NCI-H748 treated with DMSO at 0.1 percent for 48 hours (cell line): Measurements from ENCODE around the gene SEC14L2.
"Not testable (repeated sequence)": the region's sequence is repeated elsewhere in the genome, so short reads cannot be mapped to it uniquely, and the experiment has no call there.

Source experiments
- DNase-seq: peaks from one replicate; lab custom pipeline; 2025; lab: John Stamatoyannopoulos, UW

SEC14L2 gene

DNA sequence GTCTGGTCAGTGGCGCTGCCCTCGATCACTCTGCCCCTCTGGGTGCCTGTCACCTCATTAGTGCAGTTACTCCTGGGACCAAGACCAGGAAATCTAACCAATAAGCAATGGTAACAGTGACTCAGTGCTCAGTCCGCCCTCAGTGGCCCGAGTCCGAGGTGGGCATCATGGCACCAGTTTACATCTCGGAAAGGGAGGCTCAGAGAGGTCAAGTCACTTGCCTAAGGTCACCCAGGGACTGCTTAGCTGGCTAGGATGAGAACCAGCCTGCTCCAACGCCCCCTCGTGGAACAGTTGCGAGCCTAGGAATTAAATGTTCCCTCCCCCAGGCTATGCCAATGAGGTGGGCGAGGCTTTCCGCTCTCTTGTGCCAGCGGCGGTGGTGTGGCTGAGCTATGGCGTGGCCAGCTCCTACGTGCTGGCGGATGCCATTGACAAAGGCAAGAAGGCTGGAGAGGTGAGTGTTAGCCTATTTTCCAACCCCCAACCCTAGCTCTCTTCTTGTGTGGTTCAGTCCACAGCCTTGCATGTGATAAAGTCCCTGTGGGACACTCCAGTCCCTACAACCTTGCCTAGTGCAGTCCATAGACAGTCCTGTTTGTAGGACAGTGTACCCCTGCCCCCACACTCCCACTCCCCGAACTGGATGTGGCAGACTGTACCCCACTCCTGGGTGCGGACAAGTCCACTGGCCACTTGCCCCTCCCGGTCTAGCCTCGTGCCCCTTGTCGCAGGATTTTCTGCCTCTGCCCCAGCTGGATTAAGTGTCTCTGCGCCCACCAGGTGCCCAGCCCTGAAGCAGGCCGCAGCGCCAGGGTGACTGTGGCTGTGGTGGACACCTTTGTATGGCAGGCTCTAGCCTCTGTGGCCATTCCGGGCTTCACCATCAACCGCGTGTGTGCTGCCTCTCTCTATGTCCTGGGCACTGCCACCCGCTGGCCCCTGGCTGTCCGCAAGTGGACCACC, 29.9 kb downstream of the SEC14L2 start:
- peak; percentile 59 for DNase-seq

DNA sequence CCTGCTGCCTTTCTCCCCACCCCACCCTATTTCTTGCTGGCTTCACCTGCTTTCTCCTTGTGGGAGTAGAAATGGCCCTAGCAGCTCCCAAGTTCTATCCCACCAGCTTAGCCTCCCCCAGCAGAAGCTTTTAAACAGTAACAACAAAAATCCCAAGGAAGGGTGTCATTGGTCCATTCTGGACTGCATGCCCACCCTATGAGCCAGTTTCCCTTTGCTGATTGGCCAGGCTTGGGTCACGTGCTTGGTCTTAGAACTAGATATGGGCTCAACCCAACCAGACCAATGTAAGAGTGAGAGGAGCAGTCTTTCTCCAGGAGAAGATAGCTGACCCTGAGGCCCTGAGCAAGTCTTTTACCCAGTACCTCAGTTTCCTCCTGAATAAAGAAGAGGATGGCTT, 31.1 kb downstream of the SEC14L2 start:
- DNase-seq, result no peak

DNA sequence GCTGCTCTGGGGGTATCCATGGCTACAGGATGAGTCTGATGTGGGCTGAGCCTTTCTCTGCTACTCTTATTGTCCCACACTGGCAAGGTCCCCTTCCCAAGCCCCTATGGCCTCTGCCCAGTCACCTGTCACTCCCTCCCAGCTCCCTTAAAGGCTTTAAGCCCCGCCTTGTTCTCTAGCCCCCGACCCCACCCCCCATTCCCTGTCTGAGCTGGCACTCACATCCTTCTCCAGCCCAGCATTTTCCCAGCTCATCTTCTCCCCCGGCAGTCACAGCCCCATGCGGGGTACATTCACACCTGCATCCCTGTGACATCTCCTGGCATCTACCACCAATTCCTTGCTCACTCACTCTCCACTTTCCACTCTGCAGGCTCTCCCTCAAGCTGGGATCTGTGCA, 33.1 kb downstream of the SEC14L2 start:
- DNase-seq, result no peak

DNA sequence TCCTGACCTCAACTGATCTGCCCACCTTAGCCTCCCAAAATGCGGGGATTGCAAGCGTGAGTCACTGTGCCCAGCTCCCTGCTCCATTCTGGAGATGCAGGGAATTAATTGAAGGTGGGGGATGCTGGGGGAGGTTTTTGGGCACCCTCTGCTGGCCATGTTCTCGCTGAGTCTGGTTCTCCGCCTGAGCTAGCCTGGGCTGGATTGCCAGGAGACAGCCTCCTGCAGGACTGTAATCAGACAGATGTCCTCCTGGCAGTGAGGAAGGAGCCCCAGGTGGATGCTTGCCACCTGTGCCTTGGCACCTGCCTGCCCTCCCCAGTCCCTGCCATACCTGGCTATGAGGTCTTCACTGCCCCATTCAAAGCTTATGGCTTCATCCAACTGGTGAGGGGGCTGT, 34.1 kb downstream of the SEC14L2 start:
- no peak for DNase-seq

DNA sequence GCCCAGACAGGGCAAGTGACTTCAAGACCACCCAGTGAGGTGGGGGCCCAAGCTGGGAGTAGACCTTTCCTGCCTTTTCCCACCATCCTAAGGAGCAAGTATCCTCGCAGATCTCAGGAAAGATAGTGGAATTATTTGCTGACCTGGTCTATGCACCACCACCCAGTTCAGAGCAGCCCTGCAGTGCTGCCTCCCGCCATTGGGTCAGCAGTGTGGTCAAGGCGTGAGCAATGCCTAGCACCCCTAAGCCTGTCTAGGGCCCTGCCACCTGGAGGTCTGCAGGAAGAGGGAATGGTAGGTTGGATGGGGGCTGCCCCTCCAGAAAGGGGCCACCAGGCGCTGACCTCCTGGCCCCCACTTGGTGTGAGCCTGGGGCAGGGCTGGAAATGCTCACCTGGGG, 35.3 kb downstream of the SEC14L2 start:
- DNase-seq, result no peak

DNA sequence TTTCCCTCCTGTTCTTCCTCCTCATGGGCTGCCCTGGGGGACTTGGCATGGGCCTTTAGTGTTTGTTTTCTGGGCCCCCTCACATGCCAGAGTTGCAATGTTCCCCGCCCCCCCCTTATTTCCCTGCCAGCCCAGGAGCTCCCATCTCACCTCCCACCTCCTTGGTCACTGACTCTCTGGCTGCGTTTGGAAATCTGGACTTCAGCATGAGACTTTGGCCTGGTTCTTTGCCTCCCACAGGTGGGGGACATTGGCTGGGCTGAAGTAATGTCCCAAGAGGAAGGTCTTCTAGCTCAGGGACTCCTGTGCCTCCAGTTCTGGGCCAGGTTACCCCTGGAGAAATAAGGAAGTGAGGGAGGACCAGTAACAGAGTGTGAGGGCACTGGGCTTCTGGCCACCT, 35.7 kb downstream of the SEC14L2 start:
- DNase-seq, result no peak

DNA sequence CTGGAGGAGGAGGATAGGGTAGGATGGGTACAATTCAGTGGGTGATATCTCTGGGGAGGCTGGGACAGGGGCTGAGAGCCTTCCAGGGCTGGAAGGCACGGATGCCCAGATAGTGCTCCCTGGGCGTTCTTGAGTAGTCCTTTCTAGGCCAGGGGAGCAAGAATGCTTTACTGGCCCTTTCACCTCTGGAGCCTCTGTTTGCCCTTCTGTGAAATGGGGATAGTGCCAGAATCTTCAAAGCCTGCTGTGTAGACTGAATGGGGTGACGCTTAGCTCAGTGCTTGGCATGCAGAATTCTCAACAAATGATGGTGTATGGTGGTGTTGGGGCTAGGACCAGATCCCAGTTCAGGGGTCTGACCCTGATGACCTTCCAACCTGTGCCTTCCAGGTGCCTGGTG, 36.4 kb downstream of the SEC14L2 start:
- no peak for DNase-seq

DNA sequence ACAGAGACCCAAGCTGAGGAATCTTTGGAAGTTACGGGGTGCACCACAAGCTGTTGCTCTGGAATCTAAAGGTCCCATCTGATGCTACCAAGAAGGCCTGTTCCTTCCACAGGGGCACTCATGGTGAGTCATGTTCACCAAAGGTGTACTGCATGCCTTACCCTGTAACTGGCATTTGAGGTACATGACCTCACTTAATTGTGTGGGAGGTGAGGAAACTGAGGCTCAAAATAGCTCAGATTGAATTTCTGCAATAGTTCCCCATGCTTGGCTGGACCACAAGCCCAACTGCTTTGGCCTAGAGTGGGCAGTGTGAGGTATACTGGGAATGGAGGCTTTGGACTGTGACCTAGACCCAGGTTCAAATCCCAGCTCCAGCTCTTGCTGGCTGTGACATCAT, 37.0 kb downstream of the SEC14L2 start:
- DNase-seq, result no peak

DNA sequence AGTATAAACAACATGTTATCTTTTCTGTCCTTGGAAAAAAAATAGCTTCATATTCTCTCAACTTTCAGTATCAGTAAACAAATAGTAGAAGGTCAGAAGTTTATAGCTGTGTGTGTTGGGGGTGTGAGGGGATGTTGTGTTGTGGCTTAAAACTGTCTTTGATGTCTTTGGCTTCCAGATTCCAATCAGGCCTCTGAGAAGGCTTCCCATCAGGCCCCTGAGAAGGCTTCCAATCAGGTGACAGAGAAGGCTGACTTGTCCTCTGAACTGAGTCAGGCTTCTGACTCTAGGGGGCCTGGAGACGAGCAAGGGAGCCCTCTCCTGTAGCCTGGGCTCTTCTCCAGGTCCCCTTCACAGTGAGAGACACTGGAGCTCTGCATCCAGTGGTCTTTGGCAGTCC, 38.0 kb downstream of the SEC14L2 start:
- no peak for DNase-seq

DNA sequence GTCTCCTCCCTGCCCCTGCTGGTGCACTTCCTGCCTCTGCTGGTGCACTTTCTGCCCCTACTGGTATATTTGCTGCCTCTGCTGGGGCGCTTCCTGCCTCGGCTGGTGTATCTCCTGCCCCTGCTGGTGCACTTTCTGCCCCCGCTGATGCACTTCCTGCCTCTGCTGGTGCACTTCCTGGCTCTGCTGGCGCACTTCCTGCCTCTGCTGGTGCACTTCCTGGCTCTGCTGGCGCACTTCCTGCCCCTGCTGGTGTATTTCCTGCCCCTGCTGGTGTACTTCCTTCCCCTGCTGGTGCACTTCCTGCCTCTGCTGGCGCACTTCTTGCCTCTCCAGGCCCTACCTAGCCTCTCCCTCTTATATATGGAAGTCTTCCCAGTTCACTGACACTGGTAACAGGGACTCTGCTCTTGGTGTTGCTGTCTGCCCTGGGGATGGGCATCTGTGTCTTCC, 38.9 kb downstream of the SEC14L2 start:
- DNase-seq, result no peak

DNA sequence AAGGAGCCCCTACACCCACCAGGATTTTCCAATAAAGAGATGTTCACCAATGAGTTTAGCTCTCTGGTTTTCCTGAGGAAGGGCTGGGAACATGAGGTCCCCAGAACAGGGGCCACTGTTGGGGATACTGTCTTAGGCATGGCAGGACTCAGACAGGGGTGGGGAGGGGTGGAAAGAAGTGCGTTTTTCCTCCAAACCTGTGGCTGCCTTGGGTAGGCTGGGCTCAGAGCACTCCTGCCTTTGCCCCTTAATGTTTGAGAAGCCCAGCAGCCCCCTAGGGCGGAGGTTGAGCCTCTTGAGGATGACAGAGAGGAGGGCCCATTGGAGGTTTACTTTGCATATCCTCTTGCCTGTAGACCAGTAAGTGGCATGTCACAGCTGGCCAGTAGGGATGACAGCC, 39.4 kb downstream of the SEC14L2 start:
- no peak for DNase-seq

DNA sequence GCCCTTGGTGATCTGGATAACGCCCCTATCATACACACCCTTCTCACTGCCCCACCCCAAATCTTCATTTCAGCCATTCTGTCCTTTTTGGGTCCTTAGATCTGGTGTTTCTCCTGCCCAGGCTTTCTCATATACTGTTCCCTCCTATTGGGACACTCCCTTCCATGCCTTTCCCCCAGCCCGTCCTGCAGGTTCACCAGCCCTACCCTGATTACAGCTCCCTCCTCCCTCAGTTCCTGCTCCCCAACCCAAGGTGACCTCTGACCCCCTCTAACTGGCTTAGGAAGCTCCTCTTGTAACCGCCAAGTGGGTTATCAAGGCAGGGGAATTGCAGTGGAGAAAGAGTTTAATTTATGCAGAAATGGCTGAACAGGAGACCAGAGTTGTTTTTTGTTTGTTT, 41.7 kb downstream of the SEC14L2 start:
- no peak for DNase-seq

DNA sequence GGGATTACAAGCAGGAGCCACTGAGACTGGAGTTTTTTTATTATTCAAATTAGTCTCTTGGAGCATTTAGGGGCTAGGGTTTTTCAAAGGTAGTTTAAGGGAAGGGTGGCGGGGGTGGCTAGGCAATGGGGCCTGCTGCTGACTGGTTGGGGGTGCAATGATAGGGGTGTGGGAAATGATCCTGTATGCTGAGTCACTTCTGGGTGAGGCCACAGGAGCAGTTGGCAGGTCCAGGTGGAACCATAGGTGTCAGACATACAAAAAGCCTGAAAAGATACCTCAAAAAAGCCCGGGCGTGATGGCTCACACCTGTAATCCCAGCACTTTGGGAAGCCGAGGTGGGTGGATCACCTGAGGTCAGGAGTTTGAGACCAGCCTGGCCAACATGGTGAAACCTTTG, 42.4 kb downstream of the SEC14L2 start:
- no peak for DNase-seq

DNA sequence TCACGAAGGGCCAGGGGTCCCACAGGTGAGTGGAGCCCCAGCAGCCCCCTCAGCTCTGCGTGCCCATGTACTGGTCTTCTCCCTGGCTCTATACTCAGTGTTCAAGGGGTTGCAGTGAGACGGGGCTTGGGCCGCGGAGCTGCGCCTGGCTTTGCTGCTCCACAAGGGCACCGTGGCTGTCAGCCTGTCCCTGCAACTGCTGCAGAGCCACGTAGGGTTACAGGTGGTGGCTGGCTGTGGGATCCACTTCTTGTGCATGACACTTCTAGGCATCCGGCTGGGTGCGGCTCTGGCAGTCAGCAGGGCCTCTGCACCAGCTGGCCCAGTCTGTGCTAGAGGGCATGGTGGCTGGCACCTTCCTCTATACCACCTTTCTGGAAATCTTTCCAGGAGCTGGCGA, 43.0 kb downstream of the SEC14L2 start:
- DNase-seq, result no peak

DNA sequence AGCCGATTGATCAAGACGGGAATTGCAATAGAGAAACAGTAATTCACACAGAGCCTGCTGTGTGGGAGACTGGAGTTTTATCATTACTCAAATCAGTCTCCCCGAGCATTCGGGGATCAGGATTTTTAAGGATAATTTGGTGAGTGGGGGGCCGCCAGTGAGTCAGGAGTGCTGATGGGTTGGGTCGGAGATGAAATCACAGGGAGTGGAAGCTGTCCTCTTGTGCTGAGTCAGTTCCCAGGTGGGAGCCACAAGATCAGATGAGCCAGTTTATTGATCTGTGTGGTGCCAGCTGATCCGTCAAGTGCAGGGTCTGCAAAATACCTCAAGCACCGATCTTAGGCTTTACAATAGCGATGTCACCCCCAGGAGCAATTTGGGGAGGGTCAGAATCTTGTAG, 44.3 kb downstream of the SEC14L2 start:
- no peak for DNase-seq

DNA sequence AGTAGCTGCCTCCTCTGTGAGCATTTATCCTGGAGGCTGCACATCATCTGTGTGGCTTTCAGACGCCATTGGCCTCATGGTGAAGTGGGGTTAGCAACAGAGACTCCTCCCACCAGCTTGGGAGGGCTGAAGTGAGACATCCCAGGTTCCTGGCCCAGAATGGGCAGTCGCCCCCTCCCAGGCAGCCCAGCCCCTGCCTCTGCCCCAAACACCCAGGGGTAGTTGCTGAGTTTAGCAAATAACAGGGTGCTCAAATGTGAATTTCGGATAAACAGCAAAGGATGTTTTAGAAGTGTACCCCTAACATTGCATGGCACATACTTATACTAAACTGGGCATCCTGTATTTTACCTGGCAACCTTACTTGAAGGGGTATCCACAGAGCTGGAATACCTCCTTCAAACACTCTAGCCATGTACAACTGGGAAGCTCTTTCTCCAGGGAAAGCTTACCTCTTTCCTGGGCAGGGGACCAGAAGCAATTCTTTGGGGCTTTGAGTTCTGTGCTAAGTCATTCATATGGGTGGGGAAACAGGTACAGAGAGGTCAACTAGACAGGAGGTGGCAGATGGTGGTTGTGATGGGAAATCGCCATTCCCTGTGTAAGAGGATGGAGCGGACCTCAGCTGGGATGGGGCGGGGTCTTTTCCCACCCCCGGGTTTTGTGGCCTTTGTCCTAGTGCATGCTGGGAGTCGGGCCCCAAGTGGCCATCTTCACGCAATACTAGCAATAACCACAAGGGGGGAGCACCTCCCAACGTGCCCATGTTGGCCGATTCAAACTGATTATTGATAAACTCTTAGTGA, 48.0 kb downstream of the SEC14L2 start:
- DNase-seq, result peak; percentile 45

DNA sequence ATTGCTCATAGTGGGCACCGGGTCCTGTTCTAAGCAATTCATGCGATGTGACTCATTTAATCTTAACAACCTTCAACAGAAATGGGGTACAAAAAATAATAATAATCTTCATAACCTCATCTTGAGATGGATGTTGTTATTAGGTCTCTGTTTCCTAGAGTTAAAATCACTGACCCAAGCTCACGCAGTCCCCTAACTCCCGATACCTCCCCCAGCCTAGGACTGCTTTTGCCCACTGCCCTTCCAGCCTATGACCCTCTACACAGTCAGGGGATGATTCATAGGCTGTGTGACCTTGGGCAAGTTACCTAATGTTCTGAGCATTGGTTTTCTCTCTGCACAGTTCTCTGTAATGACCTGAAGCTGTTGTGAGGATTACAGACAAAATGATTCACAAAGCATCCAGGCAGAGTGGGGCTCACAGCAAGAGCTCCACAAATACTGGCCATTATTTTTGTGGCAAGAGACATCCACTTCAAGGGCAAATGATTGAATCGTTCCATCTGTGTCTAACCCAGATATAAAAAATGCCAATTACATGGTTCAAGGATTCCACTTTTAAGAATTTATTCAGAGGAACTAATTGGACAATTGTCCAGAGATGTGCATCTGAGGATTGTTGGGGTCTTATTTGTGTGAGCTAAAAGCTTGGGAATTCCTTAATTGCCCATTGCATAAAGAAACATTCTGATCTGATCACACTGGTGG, 48.8 kb downstream of the SEC14L2 start:
- DNase-seq, result no peak

DNA sequence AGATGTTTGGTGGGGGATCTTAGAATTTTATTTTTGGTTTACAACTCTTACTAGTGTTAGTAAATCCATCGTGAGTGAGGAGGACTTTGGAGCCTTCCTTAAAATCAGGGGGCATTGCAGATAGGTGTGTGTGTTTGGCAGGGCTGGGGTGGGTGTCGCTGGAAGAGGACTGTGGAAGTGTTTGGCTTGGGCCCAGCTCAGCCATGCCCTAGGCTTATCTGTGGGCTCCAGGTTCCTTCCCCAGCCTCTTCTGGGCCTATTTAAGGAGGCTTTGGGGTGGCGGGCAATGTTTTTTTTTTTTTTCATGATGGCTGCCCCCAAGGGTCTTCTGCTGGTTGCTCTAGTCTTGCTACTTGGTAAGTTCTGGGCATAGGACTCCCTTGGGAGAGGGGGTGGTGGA, 50.8 kb downstream of the SEC14L2 start:
- no peak for DNase-seq

DNA sequence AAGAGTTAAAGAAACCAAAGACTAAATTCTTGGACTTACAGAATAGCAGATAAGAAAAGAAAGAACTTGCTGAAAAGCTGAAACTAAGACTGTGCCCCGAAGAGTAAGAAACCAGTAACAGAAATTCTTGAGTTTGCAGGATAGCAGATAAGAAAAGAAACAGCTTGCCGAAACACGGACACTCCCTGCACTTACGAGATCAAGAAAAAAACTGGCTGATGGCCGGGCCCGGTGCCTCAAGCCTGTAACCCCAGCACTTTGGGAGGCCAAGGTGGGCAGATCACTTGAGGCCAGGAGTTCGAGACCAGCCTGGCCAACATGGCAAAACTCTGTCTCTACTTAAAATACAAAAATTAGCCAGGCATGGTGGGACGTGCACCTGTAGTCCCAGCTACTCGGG, 54.7 kb downstream of the SEC14L2 start:
- not testable (repeated sequence) for DNase-seq

DNA sequence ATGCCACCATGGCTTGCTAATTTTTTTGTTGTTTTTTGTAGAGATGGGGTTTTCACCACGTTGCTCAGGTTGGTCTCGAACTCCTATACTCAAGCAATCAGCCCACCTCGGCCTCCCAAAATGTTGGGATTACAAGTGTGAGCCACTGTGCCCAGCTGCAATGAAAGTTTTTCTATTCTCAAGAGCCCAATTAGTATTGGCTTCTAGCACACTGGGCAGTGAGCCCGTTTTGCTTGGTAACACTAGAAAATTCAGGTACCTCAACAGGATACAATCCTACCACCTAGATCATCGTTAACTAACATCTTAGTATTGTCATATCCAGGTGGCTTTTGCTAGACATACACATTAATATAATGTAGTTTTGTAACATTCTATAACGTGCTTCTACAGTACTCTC, 56.0 kb downstream of the SEC14L2 start:
- no peak for DNase-seq

DNA sequence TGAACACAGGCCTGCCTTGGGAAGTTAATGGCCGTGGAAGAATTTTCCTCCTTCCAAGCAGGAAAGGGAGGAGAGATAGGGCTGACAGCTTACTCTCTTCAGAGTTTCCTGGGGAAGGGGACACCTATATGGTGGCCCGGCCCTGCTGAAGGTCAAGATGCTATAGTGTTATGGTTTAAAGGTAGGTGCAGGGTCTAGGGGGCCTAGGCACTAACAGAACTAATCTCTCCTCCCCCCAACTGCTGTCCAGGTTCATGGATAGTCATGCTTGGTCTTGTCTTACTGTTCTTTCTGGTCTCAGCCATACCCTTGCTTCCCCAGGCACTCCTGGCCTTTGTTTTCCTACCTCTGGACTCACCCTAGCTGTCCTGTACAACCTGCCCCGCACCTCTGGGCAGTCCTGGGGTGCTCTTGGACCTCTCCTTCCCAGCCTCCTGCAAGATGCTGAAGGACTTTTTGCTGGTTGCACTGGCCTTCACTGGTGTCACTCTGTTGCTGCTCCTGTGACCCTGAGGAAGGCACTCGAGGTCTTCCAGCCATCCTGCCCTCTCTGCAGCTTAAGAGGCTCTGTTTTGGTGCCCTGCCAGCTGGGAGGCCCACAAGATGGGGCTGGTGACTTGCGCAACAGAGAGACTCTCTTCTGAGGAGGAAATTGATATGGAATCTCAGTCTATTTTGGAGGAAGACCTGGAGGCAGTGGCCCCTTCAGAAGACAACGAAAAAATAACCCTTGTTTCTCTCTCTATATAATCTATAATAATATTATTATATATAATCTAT, 57.1 kb downstream of the SEC14L2 start:
- no peak for DNase-seq
